IPS-18c (cell line): ENCODE results near the gene TPP1.

ENCODE experiments used
- H3K4me3 ChIP-seq: 2 replicates; pipeline ENCODE4 v1.7.0; 2013; ENCODE audit warnings: low read depth, mild to moderate bottlenecking, low read length, moderate library complexity; ENCODE audit not compliant: insufficient read depth
- H3K9me3 ChIP-seq: one replicate; pipeline ENCODE4 v1.6.1; 2013; ENCODE audit warnings: mild to moderate bottlenecking, low read length, moderate library complexity; ENCODE audit not compliant: control insufficient read depth, insufficient read depth

The TPP1 gene

DNA sequence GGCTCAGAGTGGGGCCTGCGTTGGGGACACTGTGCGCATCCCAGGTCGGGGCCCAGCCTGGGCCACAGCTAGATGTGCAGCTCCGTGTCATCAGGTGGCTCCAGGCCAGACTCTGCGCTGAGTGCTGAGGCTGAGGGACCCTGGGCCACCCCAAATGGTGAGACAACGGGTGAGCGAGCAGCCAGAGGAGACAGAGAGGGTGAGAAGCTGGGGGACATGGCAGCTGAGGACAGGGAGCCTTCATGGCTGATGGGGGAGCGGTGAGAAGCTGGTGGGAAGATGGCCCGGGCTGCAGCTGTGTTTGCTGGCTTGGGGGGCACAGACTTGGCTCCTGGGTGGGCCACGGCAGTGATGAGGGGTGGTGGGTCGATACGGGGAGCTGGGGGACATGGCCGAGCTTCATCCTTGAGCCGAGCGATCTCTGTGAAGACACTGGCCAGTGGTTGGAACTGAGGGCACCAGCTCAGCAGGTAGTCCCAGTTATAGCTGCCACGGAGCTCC lies 2.5 kb upstream of the TPP1 start:
- Histone ChIP-seq H3K9me3 (no peaks in the 10 kb centered on the region), H3K4me3 (no peak overlapping the region)

DNA sequence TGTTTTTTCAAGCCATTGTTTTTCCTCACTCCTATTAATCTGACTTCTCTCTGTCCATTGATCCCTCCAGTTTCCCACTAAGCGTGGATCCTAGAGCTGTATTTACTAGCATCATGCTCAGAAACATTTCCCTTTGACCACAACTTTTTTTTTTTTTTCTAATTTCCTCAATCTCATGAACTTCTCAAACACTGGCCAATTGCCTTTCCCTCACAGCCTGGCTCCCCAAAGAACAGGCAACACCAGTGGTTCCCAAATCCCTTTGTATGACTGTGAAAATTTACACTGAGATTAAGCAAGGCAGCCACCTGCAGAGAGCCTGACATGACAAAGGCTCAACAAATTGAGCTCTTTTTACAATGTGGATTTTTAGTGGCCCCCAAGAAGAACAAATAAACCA lies 1.4 kb upstream of the TPP1 start:
- Histone ChIP-seq H3K9me3 (no peaks in the 10 kb centered on the region), H3K4me3 (no peak overlapping the region)

DNA sequence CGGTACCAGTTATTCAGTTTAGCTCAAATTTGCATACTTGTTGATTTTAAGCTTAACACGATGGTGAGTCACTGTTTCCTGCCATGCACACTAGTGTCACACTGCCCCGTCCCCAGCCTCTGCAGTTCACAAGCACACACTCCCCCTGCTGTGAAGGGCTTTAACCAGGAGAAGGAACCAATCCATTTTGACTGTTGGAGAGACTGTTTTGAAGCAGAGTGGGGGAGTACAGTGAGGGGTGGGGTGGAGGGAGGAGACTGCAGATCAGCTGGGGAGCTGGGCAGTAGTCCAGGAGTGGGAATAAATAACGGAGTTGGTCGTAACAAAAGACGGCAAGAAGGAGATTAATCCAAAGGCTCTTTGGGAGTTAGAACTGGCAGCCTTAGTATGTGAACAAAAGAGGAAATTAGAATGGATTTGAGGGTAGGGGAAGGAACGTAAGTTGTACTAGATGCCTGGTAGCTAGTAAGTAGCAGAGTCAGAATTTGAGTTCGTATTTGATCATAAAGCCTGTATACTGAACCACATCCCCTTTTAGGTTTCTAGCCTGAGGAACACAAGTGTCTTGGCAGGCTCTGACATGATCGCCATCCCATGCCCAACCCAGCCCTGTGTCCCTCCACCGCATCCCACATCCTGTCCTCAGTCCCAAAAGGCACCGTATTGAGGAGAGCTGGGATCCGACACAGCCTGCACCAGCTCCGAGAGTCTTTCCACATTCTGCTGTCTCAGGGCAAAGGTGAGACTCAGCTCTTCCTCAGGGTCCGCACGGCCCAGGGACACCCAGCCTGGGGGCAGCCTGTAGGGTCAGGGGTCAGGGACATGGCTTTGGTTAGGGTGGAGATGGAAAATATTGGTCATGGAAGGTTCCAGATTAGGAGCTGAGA lies 862 bp downstream of the TPP1 start:
- peak overlapping the region; percentile 69 for H3K4me3 ChIP-seq
- H3K9me3 ChIP-seq: no peaks in the 10 kb centered on the region

DNA sequence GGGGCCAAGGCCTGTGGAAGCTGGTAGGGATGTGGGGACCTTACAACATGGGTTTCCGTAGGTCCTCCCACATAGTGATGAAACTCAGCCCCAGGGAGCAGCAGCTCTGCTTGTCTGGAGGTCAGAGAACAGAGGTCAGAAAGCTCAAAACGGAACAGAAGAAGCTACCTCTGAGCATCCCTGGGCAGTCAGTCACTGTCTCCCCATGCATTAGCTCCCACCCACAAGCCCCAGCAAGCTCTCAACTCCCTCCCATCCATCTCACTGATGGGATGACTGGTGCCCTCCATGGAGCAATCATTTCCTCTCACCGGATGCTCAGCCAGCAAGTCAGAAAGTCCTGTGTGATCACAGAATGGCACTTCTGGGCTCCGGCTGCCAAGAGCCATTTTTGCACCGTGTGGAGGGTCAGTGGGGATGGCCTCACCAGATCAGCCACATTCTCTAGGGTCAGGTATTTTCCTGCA lies 1.9 kb downstream of the TPP1 start:
- H3K9me3 ChIP-seq: no peaks in the 10 kb centered on the region

DNA sequence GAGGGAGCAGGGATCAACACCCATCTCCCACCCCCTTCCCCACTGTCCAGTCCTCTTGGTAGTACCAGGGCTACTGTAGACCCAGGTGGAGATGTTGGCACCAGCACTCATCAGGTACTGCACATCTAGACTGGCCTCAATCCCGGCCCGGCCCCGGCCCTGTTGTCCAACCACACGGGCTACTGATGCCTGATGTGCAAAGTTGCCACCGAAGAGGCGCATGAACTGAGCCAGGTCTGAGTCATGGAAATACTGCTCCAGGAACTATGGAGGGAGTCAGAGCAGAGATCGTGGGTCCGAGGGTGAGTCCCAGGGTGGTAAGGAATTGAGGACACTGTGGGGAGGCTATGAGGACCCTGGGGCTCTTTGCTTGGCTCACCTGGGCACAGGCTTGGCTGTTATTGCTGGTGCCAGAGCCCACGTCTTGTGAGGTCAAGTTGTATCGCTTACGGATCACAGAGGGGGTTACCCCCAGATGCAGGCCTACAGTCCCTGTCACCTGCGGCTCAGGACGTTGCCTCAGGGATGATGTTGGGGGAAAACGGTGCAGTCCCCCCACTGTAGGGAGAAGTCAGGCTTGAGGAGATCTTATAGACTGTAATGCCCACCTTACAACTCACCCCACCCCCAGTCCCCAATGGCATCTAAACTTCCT lies 2.5 kb downstream of the TPP1 start:
- no peaks in the 10 kb centered on the region for H3K9me3 ChIP-seq
- H3K4me3 ChIP-seq: no peak overlapping the region

More for the DNA sequence above, 1.9 kb downstream of the TPP1 start:
- H3K4me3 ChIP-seq: no peak overlapping the region

DNA sequence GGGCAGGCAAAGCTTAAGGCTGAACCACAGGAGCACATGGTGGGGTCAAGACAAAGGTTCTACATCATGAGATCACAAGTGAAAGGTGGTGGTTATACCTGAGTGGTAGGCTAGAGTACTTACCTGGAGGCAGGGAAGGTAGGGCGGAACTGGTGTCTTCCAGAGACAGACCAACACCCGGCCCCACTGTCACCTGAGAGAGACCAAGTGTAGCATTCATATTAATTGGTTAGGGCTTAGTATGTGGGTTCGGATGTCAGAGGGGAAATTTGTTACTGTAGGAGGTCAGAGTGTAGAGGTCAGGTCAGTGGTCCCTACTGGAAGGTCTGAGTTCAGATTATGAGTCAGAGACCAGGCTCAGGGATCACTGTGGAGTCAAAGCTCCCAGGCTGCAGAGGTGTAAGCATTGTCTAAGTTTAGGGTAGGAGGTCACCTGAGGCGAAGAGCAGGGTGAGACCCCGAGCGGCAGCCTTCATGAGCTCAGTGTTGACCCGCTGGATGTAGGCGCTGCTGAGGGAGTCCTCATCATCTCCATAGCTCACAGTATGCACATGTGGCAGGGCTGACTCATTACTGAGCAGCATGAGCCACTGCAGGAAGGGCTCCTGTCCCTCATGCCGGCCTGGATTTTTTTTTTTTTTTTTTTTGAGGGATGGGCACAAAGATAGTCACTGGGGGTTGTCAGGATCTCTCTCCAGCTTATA lies 3.2 kb downstream of the TPP1 start:
- Histone ChIP-seq H3K4me3 (no peak overlapping the region), H3K9me3 (no peaks in the 10 kb centered on the region)

DNA sequence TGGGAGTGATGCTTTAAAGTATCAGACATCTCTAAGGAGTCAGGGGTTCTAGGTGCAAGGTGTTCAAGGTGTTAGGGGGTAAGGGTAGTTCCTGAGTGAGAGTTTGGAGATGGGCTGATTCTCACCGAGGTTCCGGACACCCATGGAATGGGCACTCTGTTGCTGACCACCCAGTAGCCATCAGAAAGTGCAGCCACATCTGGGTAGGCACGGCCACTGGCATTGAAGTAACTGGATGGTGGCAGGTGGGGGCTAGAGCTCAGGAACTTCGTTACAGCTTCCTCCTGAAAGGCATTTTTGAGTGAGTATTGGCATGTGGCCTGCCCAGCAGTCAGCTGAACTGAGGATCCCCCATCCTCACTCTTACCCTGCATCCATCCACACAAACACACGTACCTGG lies 4.2 kb downstream of the TPP1 start:
- H3K4me3 ChIP-seq: no peak overlapping the region

DNA sequence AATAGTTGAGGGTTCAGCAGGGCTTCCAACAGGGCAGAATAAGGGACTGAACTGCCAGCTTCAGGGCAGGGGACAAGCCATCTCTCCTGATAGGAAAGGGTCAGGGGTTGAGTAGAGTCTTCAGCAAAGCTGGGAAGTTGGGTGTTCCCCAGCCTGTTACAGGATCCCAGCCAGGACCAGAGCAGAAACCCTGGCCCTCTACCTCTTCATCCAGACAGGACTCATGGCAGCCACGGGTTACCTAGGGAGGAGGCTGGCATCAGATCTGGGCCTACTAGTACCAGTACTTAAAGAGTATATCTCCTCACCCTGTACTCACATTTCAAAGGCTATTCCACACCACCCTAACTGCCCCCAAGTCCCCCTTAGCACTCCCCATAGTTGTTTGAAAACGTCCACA lies 4.8 kb downstream of the TPP1 start:
- no peak overlapping the region for H3K4me3 ChIP-seq

More for the DNA sequence above, 4.2 kb downstream of the TPP1 start:
- H3K9me3 ChIP-seq: no peaks in the 10 kb centered on the region

DNA sequence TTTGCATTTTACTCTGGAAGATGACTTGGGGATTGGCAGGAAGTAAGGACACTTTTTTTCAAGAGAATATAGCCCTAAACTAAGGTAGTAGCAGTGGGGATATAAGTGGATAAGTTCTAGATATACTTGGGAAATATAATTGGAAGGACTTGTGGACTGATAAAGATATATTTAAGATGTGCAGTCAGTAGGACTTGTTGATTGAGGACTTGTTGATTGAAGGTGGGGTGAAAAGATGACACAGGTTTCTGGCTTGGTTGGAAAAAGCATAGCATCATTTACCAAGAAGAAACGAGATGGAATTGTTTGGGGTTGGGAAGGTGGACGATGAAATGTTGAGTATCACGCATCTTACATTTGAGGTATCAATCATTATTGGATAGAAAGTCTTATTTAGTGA lies 5.7 kb downstream of the TPP1 start:
- Histone ChIP-seq H3K9me3 (no peaks in the 10 kb centered on the region), H3K4me3 (no peak overlapping the region)

More for the DNA sequence above, 4.8 kb downstream of the TPP1 start:
- H3K9me3 ChIP-seq: no peaks in the 10 kb centered on the region

DNA sequence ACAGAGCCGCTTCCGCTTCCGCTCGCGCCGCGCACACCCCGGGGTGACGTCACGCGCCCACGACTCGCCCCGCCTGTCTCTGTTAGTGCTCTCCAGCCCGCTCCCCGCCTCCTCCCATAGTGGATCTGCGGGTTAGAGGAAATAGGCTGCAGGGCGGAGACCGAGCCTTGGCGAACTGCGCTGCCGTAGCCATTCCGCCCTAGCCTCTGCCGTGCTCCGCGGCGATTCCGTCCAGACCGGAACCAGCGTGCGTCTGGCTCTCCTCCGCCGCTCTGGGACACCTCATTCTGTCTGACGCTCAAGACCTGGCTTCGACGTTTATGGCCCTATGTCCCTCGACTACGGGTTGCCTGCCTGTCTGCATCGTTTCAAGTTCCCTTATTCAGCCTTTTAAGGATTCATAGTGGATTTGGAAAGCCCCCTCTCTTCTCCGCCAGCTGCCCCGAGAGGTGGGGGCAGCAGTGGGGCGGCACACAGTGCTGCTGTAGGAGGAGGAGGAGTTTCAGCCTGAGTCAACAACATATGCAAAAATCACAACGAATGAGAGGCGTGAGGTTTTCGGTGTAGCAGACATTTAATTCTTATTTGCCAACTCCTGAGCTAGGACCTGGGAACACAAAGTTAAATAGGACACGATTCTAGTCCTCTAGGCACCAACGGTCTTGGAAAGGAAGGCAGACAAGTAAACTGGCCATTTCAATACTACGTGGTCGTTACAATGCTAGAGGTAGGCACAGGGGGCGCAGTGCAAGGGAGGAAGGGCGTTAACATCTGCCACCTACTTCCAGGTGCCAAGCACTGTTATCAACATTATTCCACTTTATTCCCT lies 6.8 kb downstream of the TPP1 start, which contains the start of gene TAF10:
TAF10 (minus strand) TSS at position 4 of the 829 bp plus-strand sequence. CDS start 27 bp downstream, outside the sequence.
- Histone ChIP-seq H3K4me3 (peak within 1 kb of the TSS; percentile 90), H3K9me3 (no peaks in the 10 kb centered on the region)

DNA sequence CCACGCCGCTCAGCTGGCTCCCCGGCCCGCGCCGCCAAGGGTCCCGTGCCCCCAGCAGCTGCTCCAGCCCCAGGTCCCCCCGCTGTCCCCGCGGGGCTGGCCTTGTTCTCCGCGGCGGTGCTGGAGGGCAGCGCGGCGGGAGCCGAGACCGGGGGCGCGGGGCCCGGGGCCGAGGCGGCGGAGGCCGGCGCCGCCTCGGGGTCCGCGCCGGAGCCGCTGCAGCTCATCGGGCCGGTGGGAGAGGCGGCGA lies 7.3 kb downstream of the TPP1 start:
- H3K9me3 ChIP-seq: no peaks in the 10 kb centered on the region
- H3K4me3 ChIP-seq: peak overlapping the region; percentile 90

DNA sequence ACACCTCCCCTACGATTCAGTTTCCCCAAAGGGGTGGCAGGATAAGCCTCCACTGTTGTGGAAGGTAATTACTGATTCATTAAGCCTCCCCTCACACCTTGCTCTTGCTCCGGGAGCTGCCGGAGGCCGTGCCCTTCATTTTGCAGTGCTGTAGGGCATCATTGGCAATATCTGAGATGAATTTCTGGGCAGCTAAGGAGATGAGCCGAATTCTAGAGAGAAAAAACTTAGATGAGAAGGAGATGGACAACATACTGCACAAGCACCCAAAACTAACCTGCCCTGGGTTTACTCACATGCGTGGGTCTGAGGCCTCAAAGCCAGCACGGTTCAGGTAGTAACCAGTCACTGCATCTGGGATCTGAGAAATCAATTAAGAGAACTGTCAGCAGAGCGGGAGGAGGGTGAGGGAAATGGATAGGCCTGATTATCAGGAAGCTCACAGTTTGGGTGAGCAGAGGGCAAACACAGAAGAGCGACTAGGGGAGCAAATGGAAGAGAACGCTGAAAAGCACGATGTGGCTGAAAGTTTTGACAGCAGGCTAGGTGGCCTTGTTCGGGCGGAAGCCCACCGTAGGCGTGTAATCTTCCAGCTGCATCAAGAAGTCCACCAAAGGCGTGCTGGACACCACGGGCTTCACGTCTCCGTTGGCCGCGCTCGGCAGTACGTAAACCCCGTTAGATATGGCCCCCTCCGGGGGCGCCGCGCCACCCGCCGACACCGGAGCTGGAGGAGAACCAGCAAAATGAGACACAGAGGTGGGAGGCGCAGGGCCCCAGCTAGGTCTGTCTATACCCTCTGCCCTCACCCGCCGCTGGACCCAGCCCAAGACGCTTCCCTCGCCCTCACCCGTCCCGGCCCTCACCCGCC lies 7.9 kb downstream of the TPP1 start:
- Histone ChIP-seq H3K9me3 (no peaks in the 10 kb centered on the region), H3K4me3 (peak overlapping the region; percentile 90)

DNA sequence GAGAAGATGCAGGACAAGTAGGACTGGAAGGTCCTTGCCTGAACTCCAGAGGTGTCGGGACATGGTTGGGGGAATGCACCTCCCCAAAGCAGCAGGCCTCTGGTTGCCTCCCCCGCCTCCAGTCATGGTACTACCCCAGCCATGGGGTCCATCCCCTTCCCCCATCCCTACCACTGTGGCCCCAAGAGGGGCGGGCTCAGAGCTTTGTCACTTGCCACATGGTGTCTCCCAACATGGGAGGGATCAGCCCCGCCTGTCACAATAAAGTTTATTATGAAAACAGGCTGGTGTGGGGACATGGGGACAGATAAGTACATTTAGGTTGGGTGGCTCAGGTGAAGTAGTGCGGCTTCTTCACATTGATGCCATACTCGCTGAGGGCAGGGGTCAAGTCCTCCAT lies 8.6 kb downstream of the TPP1 start:
- Histone ChIP-seq H3K4me3 (no peak overlapping the region), H3K9me3 (no peaks in the 10 kb centered on the region)

DNA sequence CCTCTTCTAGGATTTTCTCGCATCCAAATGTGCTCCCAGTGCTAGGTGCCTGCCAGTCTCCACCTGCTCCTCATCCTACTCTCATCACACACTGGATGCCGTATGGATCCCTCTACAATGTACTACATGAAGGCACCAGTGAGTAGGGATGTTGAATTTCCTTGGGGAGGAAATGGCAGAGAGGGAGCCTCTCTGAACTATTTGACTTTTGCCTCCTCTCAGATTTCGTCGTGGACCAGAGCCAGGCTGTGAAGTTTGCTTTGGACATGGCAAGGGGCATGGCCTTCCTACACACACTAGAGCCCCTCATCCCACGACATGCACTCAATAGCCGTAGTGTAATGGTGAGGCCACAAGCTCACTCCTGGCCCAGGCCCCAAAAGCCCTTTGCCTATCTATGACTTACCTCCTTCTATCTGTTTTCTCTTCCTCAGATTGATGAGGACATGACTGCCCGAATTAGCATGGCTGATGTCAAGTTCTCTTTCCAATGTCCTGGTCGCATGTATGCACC lies 9.7 kb downstream of the TPP1 start:
- Histone ChIP-seq H3K4me3 (no peak overlapping the region), H3K9me3 (no peaks in the 10 kb centered on the region)

DNA sequence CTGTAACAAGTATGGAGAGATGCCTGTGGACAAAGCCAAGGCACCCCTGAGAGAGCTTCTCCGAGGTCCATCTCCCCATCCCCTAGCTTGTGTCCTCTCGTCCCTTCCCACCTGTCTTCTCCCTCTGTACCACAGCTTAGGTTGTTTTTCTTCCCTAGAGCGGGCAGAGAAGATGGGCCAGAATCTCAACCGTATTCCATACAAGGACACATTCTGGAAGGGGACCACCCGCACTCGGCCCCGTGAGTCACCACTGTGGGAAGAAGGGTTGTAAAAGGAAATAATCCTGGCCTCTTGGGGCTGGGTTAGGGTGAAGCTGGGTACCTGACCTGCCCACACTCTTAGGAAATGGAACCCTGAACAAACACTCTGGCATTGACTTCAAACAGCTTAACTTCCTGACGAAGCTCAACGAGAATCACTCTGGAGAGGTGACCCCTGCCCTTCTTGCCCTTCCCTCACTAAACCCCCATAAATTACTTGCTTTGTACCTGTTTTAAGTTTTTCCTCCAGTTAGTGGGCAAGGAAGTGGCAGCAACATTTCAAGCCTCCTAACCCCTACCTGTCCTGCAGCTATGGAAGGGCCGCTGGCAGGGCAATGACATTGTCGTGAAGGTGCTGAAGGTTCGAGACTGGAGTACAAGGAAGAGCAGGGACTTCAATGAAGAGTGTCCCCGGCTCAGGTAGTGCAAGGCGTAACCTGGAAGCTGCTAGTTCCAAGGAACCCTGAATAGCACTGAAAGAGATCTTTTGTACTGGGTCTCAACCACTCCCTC lies 10.3 kb downstream of the TPP1 start:
- Histone ChIP-seq H3K4me3 (no peak overlapping the region), H3K9me3 (no peaks in the 10 kb centered on the region)
